OCI-LY7 (cell line): Measurements from ENCODE around the gene PRAMEF17.
"Not testable (repeated sequence)": the region's sequence is repeated elsewhere in the genome, so short reads cannot be mapped to it uniquely, and the experiment has no call there.

Experiments used
- EZH2phosphoT487 ChIP-seq: fragments of 200-600 bp; sonication (generic); IDR thresholded peaks from 2 replicates; pipeline ENCODE4 v1.6.1; 2018; ENCODE audit warnings: low read depth, borderline replicate concordance, mild to moderate bottlenecking, mixed run types, antibody characterized with exemption, low read length, moderate library complexity, mixed read lengths
- TF ChIP-seq, protein P1 (sequence below): fragments of 200-600 bp; sonication (generic); conservative IDR thresholded peaks from 2 replicates; pipeline ENCODE4 v1.5.1; 2014; ENCODE audit warnings: mild to moderate bottlenecking, antibody characterized with exemption, low read length, moderate library complexity, mixed read lengths

DNA sequence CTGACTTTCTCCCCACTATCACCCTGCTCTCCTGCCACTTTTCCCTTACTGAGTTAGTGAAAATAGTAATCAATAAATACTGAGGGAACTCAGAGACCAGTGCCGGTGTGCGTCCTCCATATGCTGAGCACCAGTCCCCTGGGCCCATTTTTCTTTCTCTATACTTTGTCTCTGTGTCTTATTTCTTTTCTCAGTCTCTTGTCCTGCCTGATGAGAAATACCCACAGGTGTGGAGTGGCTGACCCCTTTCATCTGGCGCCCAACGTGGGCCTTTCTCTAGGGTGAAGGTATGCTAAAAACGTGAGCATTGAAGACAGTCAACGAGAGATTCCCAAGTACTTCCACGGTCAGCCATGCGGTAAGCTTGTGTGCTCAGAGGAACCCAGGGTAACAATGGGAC is 36.0 kb upstream of the PRAMEF17 start:
- TF ChIP-seq, protein P1, sequence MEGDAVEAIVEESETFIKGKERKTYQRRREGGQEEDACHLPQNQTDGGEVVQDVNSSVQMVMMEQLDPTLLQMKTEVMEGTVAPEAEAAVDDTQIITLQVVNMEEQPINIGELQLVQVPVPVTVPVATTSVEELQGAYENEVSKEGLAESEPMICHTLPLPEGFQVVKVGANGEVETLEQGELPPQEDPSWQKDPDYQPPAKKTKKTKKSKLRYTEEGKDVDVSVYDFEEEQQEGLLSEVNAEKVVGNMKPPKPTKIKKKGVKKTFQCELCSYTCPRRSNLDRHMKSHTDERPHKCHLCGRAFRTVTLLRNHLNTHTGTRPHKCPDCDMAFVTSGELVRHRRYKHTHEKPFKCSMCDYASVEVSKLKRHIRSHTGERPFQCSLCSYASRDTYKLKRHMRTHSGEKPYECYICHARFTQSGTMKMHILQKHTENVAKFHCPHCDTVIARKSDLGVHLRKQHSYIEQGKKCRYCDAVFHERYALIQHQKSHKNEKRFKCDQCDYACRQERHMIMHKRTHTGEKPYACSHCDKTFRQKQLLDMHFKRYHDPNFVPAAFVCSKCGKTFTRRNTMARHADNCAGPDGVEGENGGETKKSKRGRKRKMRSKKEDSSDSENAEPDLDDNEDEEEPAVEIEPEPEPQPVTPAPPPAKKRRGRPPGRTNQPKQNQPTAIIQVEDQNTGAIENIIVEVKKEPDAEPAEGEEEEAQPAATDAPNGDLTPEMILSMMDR: not testable (repeated sequence)
- not testable (repeated sequence) for TF ChIP-seq EZH2phosphoT487
